ENCODE results near the gene UNC13C. TPM values are rescaled to one million over a fixed set of nuclear protein-coding genes. Genes with fewer than 3 reads are reported as not detected.

Gene UNC13C
- total RNA-seq, 6 experiments from 2014 or later = not detected

DNA sequence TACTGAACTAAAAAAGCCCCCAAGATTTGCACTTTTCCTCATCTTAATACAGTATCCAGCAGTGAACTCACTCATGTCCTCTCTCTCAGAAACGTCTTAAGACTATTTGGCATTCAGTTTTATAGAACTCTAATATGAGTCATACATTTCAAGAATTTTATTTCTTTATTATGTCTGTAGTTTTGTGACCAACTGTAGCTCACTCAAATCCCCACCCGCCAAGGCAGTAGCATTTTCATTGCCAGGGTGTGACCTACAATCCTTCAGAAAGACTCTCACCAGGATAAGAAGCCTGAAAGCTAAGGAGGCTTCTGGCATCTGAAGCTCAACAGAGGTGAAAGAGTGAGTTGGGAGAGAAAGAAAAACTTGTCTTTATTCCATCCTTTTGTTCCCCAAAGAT is 681.4 kb downstream of the UNC13C start:
- no peaks in the 10 kb centered on the region for H3K36me3 Mint-ChIP-seq (ENCODE audit: low read depth)
- H3K4me1 Mint-ChIP-seq (ENCODE audit: low read depth) = no peaks in the 10 kb centered on the region
- peaks cover 68% of the 10 kb centered on the region for H3K9me3 Mint-ChIP-seq
- no peak for DNase-seq
- no peak overlapping the region for H3K4me3 Mint-ChIP-seq
- no peaks in the 10 kb centered on the region for H3K27me3 Mint-ChIP-seq (ENCODE audit: insufficient read depth)
- TF ChIP-seq, protein P1, sequence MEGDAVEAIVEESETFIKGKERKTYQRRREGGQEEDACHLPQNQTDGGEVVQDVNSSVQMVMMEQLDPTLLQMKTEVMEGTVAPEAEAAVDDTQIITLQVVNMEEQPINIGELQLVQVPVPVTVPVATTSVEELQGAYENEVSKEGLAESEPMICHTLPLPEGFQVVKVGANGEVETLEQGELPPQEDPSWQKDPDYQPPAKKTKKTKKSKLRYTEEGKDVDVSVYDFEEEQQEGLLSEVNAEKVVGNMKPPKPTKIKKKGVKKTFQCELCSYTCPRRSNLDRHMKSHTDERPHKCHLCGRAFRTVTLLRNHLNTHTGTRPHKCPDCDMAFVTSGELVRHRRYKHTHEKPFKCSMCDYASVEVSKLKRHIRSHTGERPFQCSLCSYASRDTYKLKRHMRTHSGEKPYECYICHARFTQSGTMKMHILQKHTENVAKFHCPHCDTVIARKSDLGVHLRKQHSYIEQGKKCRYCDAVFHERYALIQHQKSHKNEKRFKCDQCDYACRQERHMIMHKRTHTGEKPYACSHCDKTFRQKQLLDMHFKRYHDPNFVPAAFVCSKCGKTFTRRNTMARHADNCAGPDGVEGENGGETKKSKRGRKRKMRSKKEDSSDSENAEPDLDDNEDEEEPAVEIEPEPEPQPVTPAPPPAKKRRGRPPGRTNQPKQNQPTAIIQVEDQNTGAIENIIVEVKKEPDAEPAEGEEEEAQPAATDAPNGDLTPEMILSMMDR (IDR thresholded peaks at IDR 0.05) = no peak
- H3K27ac Mint-ChIP-seq = no peak overlapping the region

DNA sequence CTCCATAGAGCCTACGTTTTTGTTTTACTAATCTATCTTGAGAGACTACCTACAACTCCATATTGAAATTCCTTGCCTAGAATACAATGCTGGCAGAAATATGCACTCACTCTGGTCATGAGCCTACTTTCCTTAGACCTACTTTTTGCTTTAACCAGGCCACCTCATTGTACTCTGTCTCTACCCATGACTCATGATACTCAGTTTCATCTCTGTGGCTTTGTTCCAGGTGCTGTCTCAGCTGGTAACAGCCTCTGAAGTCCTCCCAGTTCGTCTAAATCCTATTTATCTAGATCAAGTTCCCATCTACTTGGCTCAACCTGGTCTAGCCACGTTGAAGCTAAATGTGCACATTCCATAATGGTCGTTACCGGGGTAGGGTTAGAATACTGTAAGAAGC is 682.1 kb downstream of the UNC13C start:
- H3K4me3 Mint-ChIP-seq = no peak overlapping the region
- H3K4me1 Mint-ChIP-seq (ENCODE audit: low read depth) = no peaks in the 10 kb centered on the region
- TF ChIP-seq, protein P1 (IDR thresholded peaks at IDR 0.05) = no peak
- H3K9me3 Mint-ChIP-seq = peaks cover 64% of the 10 kb centered on the region
- no peaks in the 10 kb centered on the region for H3K27me3 Mint-ChIP-seq (ENCODE audit: insufficient read depth)
- no peaks in the 10 kb centered on the region for H3K36me3 Mint-ChIP-seq (ENCODE audit: low read depth)
- no peak overlapping the region for H3K27ac Mint-ChIP-seq
- no peak for DNase-seq

DNA sequence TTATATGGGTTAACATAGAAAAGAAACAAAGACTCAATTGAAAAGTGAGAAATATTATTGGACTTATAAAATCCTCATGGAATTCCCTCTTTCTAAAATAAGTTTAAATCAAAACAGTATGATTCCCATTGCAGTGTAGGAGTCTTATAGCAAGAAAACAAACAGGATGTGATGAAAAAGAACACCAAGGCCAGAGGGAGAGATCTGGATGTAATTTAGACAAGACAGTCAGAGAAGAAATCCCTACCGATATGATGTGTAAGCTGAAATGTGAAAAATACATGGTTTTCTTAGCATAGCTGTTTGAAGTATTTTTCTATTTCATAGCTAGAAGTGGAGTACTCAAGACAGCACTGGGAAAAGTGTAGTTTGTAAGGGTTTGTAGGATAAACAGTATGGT is 697.0 kb downstream of the UNC13C start:
- Mint-ChIP-seq H3K36me3 (ENCODE audit: low read depth) (peaks cover 10% of the 10 kb centered on the region), H3K4me3 (no peak overlapping the region), H3K9me3 (peaks cover 63% of the 10 kb centered on the region), H3K4me1 (ENCODE audit: low read depth) (no peaks in the 10 kb centered on the region), H3K27ac (no peak overlapping the region), H3K27me3 (ENCODE audit: insufficient read depth) (no peaks in the 10 kb centered on the region)
- TF ChIP-seq, protein P1 (IDR thresholded peaks at IDR 0.05) = no peak
- no peak for DNase-seq

- Mint-ChIP-seq H3K36me3 (ENCODE audit: low read depth) (no peaks in the 10 kb centered on the region), H3K4me3 (no peak overlapping the region), H3K9me3 (peaks cover 24% of the 10 kb centered on the region), H3K4me1 (ENCODE audit: low read depth) (no peaks in the 10 kb centered on the region), H3K27ac (no peak overlapping the region), H3K27me3 (ENCODE audit: insufficient read depth) (no peaks in the 10 kb centered on the region)
- TF ChIP-seq, protein P1 (IDR thresholded peaks at IDR 0.05) = no peak
- no peak for DNase-seq
Observed at GRCh38 chr15:54681584-54681983, 703.3 kb downstream of the UNC13C start.

Other genes with a start within 250 kb of the UNC13C start
- not detected for gene WDR72, start 218.8 kb upstream of the UNC13C start, total RNA-seq (2021; fragmentation: NEBNext Ultra II Directional; extraction: Animal tissue kit (Norgen Biotek cat#: 25700))